Measurements from ENCODE around the gene IER5. TPM values are rescaled to one million over a fixed set of nuclear protein-coding genes. Genes with fewer than 3 reads are reported as not detected.

The IER5 gene
- total and polyA plus RNA-seq, 2 of the 13 experiments (the other 11 are each of a cell fraction or from before 2014, with no cell fraction given), result 2.5 to 3.5 TPM

GRCh38 chr1:181112071-181112929 is 23.8 kb downstream of the IER5 start (continued):
- TF ChIP-seq ZNF761 (CRISPR knock-in tag; conservative IDR thresholded peaks at IDR 0.05), result peak; percentile 76; the same call in 1 of the 2 replicates
- TF ChIP-seq ZSCAN20 (CRISPR knock-in tag; IDR thresholded peaks at IDR 0.05; ENCODE audit: borderline replicate concordance), result no peak
- peak; percentile 82 for TF ChIP-seq MED1 (CRISPR knock-in tag; IDR thresholded peaks at IDR 0.05)
- no peak for TF ChIP-seq CREB1 (IDR thresholded peaks at IDR 0.05)
- TF ChIP-seq CREB1 (CRISPR knock-in tag; IDR thresholded peaks at IDR 0.05), result peak; percentile 73
- no peak for TF ChIP-seq SRY (CRISPR knock-in tag; IDR thresholded peaks at IDR 0.05)
- TF ChIP-seq ZNF513 (CRISPR knock-in tag; conservative IDR thresholded peaks at IDR 0.05), result no peak
- no peak for TF ChIP-seq POLR2A (IDR thresholded peaks at IDR 0.05; ENCODE audit: insufficient read depth in 1 of 2, low read depth in 2 of 2, low read length in 2 of 2)
- TF ChIP-seq HOMEZ (CRISPR knock-in tag; IDR thresholded peaks at IDR 0.05; ENCODE audit: low read depth), result peak; percentile 96
- no peak for TF ChIP-seq ZBTB46 (CRISPR knock-in tag; IDR thresholded peaks at IDR 0.05; ENCODE audit: borderline replicate concordance)
- TF ChIP-seq NR3C1 (CRISPR knock-in tag; IDR thresholded peaks at IDR 0.05), result no peak
- TF ChIP-seq BRD4 (CRISPR knock-in tag; IDR thresholded peaks at IDR 0.05), result 0 out of 2 replicates have a peak, but pooled peaks have one; percentile 28
- TF ChIP-seq FOXM1 (CRISPR knock-in tag; IDR thresholded peaks at IDR 0.05), result no peak
- TF ChIP-seq TIGD3 (CRISPR knock-in tag; IDR thresholded peaks at IDR 0.05; ENCODE audit: borderline replicate concordance), result 0 out of 2 replicates have a peak, but pooled peaks have one; percentile 52
